Choroid plexus epithelial cell (primary cell): ENCODE measurements around the gene ZNF532.

ENCODE experiments used
- DNase-seq: peaks from one replicate; pipeline ENCODE4 v3.0.0-alpha.2; 2010; ENCODE audit warnings: low read depth
- H3K4me3 ChIP-seq: 2 replicates; pipeline ENCODE4 v1.5.1; 2011; ENCODE audit warnings: low read depth, mild to moderate bottlenecking, control low read depth, low read length, moderate library complexity
- CTCF ChIP-seq: conservative IDR thresholded peaks from 2 replicates; pipeline ENCODE4 v1.5.1; 2011; ENCODE audit warnings: low read depth, mild to moderate bottlenecking, control low read depth, inconsistent platforms, low read length, moderate library complexity

Gene ZNF532

DNA sequence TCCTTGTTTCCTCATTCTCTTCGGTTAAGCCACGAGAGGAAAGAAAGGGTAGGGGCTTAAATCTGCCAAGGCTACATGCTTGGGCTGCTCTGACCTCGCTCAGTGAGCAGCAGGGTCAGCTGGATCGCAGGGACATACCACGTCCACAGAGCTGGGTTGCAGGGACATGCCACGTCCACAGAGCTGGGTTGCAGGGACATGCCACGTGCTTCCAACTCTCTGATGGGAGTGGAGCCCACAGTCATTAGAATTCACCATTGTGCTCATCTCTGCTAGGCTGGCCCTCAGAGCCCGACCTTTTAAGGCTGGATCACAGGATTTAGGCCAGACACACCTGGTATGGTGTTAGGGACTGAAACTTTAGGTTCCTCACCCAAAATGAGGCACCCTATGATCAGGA, 167.6 kb downstream of the ZNF532 start:
- TF ChIP-seq CTCF = no peak

DNA sequence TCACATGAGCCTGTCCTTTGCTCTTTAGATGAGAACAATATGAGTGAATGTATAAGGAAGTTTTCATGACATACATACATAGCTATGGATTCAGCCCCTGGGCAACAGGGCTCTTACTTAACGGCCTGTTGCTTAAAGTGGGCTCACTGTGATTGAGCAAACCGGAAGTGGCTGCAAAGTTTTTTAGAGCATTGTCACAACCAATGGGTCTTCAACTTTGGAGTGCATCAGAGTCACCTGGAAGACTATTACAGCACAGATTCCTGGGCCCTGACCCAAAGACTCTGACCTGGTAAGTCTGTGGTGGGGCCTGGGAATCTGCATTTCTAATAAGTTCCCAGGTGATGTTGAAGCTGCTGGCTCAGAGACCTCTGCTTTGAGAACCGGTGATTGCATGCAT, 168.7 kb downstream of the ZNF532 start:
- H3K4me3 ChIP-seq = no peak overlapping the region
- TF ChIP-seq CTCF = no peak
- DNase-seq = peak; percentile 21

More for the DNA sequence above, 167.6 kb downstream of the ZNF532 start:
- no peak for DNase-seq
- H3K4me3 ChIP-seq = no peak overlapping the region

- DNase-seq = no peak
- TF ChIP-seq CTCF = no peak
- no peak overlapping the region for H3K4me3 ChIP-seq
Measured at GRCh38 chr18:59033974-59034373, 169.3 kb downstream of the ZNF532 start.

- no peak overlapping the region for H3K4me3 ChIP-seq
- no peak for DNase-seq
- no peak for TF ChIP-seq CTCF
Measured at GRCh38 chr18:59035591-59035990, 170.9 kb downstream of the ZNF532 start.
